HepG2 (cell line): ENCODE measurements around the gene P2RY2.

Source experiments
- ATF6 ChIP-seq: sonication (generic); formaldehyde crosslinking; conservative IDR thresholded peaks from 2 replicates; pipeline ENCODE4 v1.4.0; 2020; ENCODE audit warnings: missing genetic modification reagents
- CTCF ChIP-seq: sonication (generic); formaldehyde crosslinking; IDR thresholded peaks from 2 replicates; pipeline ENCODE4 v1.5.0; 2020; ENCODE audit warnings: mild to moderate bottlenecking, missing genetic modification reagents, moderate library complexity
- HOXA7 ChIP-seq: sonication (generic); formaldehyde crosslinking; IDR thresholded peaks from 2 replicates; pipeline ENCODE4 v1.8.1; 2022; ENCODE audit warnings: mild to moderate bottlenecking, missing genetic modification reagents, moderate library complexity
- SETDB1 ChIP-seq: sonication (generic); formaldehyde crosslinking; IDR thresholded peaks from 2 replicates; pipeline ENCODE4 v1.5.1; 2020; ENCODE audit warnings: missing genetic modification reagents, mild to moderate bottlenecking, borderline replicate concordance
- TCF7 ChIP-seq: sonication (generic); IDR thresholded peaks from 2 replicates; pipeline ENCODE4 v1.6.1; 2016; ENCODE audit warnings: antibody characterized with exemption, low read depth

GRCh38 chr11:73191151-73191550 lies 26.9 kb upstream of the P2RY2 start:
- TF ChIP-seq TCF7 (no peak), ATF6 (CRISPR knock-in tag) (no peak), SETDB1 (CRISPR knock-in tag) (no peak), HOXA7 (CRISPR knock-in tag) (no peak), CTCF (CRISPR knock-in tag) (no peak)
